Measurements from ENCODE around the gene NRP1. TPM values are rescaled to one million over a fixed set of nuclear protein-coding genes. Genes with fewer than 3 reads are reported as not detected.

Gene NRP1
- polyA plus RNA-seq, 1 of the 3 experiments (the other 2 are of a cell fraction) = 129 TPM

DNA sequence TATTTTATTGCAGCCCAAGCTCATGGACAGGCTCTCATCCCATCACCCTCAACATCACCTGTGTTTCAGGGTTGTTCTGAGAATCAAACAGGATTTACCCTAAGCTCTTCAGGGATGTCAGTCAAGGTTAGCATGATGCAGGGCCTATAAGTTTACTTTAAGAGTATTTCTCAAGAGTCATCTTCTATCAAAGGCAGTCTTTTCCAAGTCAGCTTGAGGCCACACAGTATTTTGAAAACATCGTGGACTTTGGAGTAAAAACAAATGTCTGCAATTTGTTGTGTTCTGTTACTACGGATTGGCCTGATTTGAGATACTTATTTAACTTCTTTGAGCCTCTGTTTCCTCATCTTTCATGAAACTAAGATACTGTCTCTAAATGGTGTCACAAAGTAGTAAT, 42.0 kb upstream of the NRP1 start:
- H3K4me3 ChIP-seq (ENCODE audit: low read depth in 2 of 2, low read length in 1 of 2) = no peak overlapping the region
- no peak for DNase-seq
- no peaks in the 10 kb centered on the region for H3K9me2 ChIP-seq
- H3K4me2 ChIP-seq = 0 out of 2 replicates have a peak overlapping the region, but pooled peaks have one; percentile 55
- peaks cover 18% of the 10 kb centered on the region for H3F3A ChIP-seq (replicated peaks; ENCODE audit: insufficient read depth)
- H2AFZ ChIP-seq (ENCODE audit: low read depth) = peak overlapping the region; percentile 74; the same call in 1 of the 2 replicates
- peak overlapping the region in 1 of 2 experiments; percentile 78; a peak in 1 of 4 replicates for H3K27ac ChIP-seq (ENCODE audit: low read depth in 2 of 2, low read length in 1 of 2)
- H3K4me1 ChIP-seq (ENCODE audit: control insufficient read depth in 1 of 2, insufficient read depth in 2 of 2, low read depth in 1 of 2, low read length in 1 of 2) = peaks cover 2 to 17% of the 10 kb centered on the region in 2 experiments; a peak in 3 of 4 replicates
- H3K27me3 ChIP-seq (ENCODE audit: insufficient read depth) = no peaks in the 10 kb centered on the region
- ChIA-PET POLR2A (no interaction called here), CTCF (no interaction called here)
- 96% methylated on average over 2 of the region's 2 CpGs for WGBS (ENCODE audit: low lambda C conversion rate)
- H3K9me3 ChIP-seq = no peaks in the 10 kb centered on the region; the same call in 1 of the 2 replicates
- peaks cover 0 to 4% of the 10 kb centered on the region in 2 experiments for H3K36me3 ChIP-seq (replicated peaks in 1 of 2; ENCODE audit: control insufficient read depth in 1 of 2, insufficient read depth in 2 of 2, low read length in 1 of 2)
- TF ChIP-seq MXI1 (IDR thresholded peaks at IDR 0.05; ENCODE audit: low read depth, low read length) (no peak), FOSL2 (IDR thresholded peaks at IDR 0.05; ENCODE audit: borderline replicate concordance, low read depth) (no peak), RCOR1 (IDR thresholded peaks at IDR 0.05; ENCODE audit: low read length) (no peak), USF1 (IDR thresholded peaks at IDR 0.05; ENCODE audit: borderline replicate concordance, low read depth) (no peak), SIN3A (IDR thresholded peaks at IDR 0.05; ENCODE audit: borderline replicate concordance, low read depth, low read length) (no peak), NRF1 (IDR thresholded peaks at IDR 0.05; ENCODE audit: low read depth, low read length) (no peak)
- TF ChIP-seq, protein P1, sequence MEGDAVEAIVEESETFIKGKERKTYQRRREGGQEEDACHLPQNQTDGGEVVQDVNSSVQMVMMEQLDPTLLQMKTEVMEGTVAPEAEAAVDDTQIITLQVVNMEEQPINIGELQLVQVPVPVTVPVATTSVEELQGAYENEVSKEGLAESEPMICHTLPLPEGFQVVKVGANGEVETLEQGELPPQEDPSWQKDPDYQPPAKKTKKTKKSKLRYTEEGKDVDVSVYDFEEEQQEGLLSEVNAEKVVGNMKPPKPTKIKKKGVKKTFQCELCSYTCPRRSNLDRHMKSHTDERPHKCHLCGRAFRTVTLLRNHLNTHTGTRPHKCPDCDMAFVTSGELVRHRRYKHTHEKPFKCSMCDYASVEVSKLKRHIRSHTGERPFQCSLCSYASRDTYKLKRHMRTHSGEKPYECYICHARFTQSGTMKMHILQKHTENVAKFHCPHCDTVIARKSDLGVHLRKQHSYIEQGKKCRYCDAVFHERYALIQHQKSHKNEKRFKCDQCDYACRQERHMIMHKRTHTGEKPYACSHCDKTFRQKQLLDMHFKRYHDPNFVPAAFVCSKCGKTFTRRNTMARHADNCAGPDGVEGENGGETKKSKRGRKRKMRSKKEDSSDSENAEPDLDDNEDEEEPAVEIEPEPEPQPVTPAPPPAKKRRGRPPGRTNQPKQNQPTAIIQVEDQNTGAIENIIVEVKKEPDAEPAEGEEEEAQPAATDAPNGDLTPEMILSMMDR (IDR thresholded peaks at IDR 0.05) = no peak
- TF ChIP-seq, protein P2, sequence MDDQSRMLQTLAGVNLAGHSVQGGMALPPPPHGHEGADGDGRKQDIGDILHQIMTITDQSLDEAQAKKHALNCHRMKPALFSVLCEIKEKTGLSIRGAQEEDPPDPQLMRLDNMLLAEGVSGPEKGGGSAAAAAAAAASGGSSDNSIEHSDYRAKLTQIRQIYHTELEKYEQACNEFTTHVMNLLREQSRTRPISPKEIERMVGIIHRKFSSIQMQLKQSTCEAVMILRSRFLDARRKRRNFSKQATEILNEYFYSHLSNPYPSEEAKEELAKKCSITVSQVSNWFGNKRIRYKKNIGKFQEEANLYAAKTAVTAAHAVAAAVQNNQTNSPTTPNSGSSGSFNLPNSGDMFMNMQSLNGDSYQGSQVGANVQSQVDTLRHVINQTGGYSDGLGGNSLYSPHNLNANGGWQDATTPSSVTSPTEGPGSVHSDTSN (IDR thresholded peaks at IDR 0.05) = no peak
- TF ChIP-seq, protein P3, sequence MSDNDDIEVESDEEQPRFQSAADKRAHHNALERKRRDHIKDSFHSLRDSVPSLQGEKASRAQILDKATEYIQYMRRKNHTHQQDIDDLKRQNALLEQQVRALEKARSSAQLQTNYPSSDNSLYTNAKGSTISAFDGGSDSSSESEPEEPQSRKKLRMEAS (IDR thresholded peaks at IDR 0.05; ENCODE audit: low read depth) = no peak
- TF ChIP-seq, protein P4, sequence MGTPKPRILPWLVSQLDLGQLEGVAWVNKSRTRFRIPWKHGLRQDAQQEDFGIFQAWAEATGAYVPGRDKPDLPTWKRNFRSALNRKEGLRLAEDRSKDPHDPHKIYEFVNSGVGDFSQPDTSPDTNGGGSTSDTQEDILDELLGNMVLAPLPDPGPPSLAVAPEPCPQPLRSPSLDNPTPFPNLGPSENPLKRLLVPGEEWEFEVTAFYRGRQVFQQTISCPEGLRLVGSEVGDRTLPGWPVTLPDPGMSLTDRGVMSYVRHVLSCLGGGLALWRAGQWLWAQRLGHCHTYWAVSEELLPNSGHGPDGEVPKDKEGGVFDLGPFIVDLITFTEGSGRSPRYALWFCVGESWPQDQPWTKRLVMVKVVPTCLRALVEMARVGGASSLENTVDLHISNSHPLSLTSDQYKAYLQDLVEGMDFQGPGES (IDR thresholded peaks at IDR 0.05; ENCODE audit: low read depth, low read length) = no peak
- no peak overlapping the region for H3K9ac ChIP-seq
- no peaks in the 10 kb centered on the region for H3K79me2 ChIP-seq (ENCODE audit: insufficient read depth)
- no peaks in the 10 kb centered on the region for H4K20me1 ChIP-seq (ENCODE audit: insufficient read depth)

- Histone ChIP-seq H4K20me1 (ENCODE audit: insufficient read depth) (no peaks in the 10 kb centered on the region), H3K4me2 (no peak overlapping the region), H3K9ac (no peak overlapping the region), H3K4me3 (ENCODE audit: low read depth in 2 of 2, low read length in 1 of 2) (no peak overlapping the region), H3K27me3 (ENCODE audit: insufficient read depth) (no peaks in the 10 kb centered on the region), H3K9me2 (no peaks in the 10 kb centered on the region), H3K36me3 (replicated peaks in 1 of 2; ENCODE audit: control insufficient read depth in 1 of 2, insufficient read depth in 2 of 2, low read length in 1 of 2) (peaks cover 0 to 4% of the 10 kb centered on the region in 2 experiments), H3F3A (replicated peaks; ENCODE audit: insufficient read depth) (peaks cover 18% of the 10 kb centered on the region), H2AFZ (ENCODE audit: low read depth) (no peak overlapping the region), H3K9me3 (no peaks in the 10 kb centered on the region; the same call in 1 of the 2 replicates), H3K4me1 (ENCODE audit: control insufficient read depth in 1 of 2, insufficient read depth in 2 of 2, low read depth in 1 of 2, low read length in 1 of 2) (peaks cover 0 to 17% of the 10 kb centered on the region in 2 experiments; a peak in 1 of 4 replicates), H3K27ac (ENCODE audit: low read depth in 2 of 2, low read length in 1 of 2) (no peak overlapping the region), H3K79me2 (ENCODE audit: insufficient read depth) (no peaks in the 10 kb centered on the region)
- DNase-seq = no peak
- CTCF ChIA-PET = no interaction called here
- WGBS (ENCODE audit: low lambda C conversion rate) = 92% methylated on average over 2 of the region's 2 CpGs
- POLR2A ChIA-PET = interaction anchor here (1.0 kb wide), 1 partner anchor 8 kb away, joined by 3 read pairs; no protein-coding TSS in a partner anchor
- TF ChIP-seq TCF12 (IDR thresholded peaks at IDR 0.05) = no peak
- no peak for TF ChIP-seq NRF1 (IDR thresholded peaks at IDR 0.05; ENCODE audit: low read depth, low read length)
- TF ChIP-seq, protein P4 (IDR thresholded peaks at IDR 0.05; ENCODE audit: low read depth, low read length) = no peak
- no peak for TF ChIP-seq POLR2AphosphoS5 (IDR thresholded peaks at IDR 0.05; ENCODE audit: low read depth, low read length)
- TF ChIP-seq YY1 (IDR thresholded peaks at IDR 0.05; ENCODE audit: low read depth) = no peak
- TF ChIP-seq, protein P5, sequence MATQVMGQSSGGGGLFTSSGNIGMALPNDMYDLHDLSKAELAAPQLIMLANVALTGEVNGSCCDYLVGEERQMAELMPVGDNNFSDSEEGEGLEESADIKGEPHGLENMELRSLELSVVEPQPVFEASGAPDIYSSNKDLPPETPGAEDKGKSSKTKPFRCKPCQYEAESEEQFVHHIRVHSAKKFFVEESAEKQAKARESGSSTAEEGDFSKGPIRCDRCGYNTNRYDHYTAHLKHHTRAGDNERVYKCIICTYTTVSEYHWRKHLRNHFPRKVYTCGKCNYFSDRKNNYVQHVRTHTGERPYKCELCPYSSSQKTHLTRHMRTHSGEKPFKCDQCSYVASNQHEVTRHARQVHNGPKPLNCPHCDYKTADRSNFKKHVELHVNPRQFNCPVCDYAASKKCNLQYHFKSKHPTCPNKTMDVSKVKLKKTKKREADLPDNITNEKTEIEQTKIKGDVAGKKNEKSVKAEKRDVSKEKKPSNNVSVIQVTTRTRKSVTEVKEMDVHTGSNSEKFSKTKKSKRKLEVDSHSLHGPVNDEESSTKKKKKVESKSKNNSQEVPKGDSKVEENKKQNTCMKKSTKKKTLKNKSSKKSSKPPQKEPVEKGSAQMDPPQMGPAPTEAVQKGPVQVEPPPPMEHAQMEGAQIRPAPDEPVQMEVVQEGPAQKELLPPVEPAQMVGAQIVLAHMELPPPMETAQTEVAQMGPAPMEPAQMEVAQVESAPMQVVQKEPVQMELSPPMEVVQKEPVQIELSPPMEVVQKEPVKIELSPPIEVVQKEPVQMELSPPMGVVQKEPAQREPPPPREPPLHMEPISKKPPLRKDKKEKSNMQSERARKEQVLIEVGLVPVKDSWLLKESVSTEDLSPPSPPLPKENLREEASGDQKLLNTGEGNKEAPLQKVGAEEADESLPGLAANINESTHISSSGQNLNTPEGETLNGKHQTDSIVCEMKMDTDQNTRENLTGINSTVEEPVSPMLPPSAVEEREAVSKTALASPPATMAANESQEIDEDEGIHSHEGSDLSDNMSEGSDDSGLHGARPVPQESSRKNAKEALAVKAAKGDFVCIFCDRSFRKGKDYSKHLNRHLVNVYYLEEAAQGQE (IDR thresholded peaks at IDR 0.05; ENCODE audit: low read depth, low read length) = no peak
- no peak for TF ChIP-seq SIN3A (IDR thresholded peaks at IDR 0.05; ENCODE audit: borderline replicate concordance, low read depth, low read length)
- no peak for TF ChIP-seq USF1 (IDR thresholded peaks at IDR 0.05; ENCODE audit: borderline replicate concordance, low read depth)
These were observed 38.8 kb upstream of the NRP1 start for GRCh38 chr10:33373263-33373662.

All from SK-N-SH (cell line).